SH-SY5Y (cell line): ENCODE measurements around the gene CARD16.

Experiments
- GATA2 ChIP-seq: IDR thresholded peaks from 2 replicates; pipeline ENCODE4 v1.6.1; 2011; ENCODE audit warnings: mild to moderate bottlenecking, low read depth, low read length
- GATA3 ChIP-seq: IDR thresholded peaks from 2 replicates; pipeline ENCODE4 v1.6.1; 2011; ENCODE audit warnings: low read depth, mild to moderate bottlenecking, low read length, moderate library complexity

Gene CARD16

GRCh38 chr11:105051559-105051958, 6.4 kb upstream of the CARD16 start:
- no peak for TF ChIP-seq GATA2
- no peak for TF ChIP-seq GATA3

GRCh38 chr11:105049481-105049880, 4.3 kb upstream of the CARD16 start:
- TF ChIP-seq GATA3 = no peak
- TF ChIP-seq GATA2 = no peak

- TF ChIP-seq GATA3 (no peak), GATA2 (no peak)
Observed at GRCh38 chr11:105046898-105047579, 1.9 kb upstream of the CARD16 start.

- TF ChIP-seq GATA2 (no peak), GATA3 (no peak)
Observed at GRCh38 chr11:105045676-105046296, 651 bp upstream of the CARD16 start.

GRCh38 chr11:105042178-105042577, 3.0 kb downstream of the CARD16 start:
- TF ChIP-seq GATA2 (no peak), GATA3 (no peak)

GRCh38 chr11:105040703-105041102, 4.4 kb downstream of the CARD16 start:
- TF ChIP-seq GATA2 (no peak), GATA3 (no peak)

GRCh38 chr11:105034813-105035620, 10.1 kb downstream of the CARD16 start, which contains the start of gene CASP1:
TSS of gene CASP1 (minus strand) at chr11:105035144. CDS start at chr11:105035113, 31 bp downstream.
- TF ChIP-seq GATA3 (no peak), GATA2 (no peak)

- no peak for TF ChIP-seq GATA3
- TF ChIP-seq GATA2 = no peak
Observed at GRCh38 chr11:105033781-105034180, 11.4 kb downstream of the CARD16 start.

- TF ChIP-seq GATA3 = no peak
- TF ChIP-seq GATA2 = no peak
Observed at GRCh38 chr11:105033343-105033742, 11.8 kb downstream of the CARD16 start.

GRCh38 chr11:105032495-105032894, 12.6 kb downstream of the CARD16 start:
- no peak for TF ChIP-seq GATA2
- TF ChIP-seq GATA3 = no peak

GRCh38 chr11:105027678-105028077, 17.5 kb downstream of the CARD16 start:
- TF ChIP-seq GATA3 (no peak), GATA2 (no peak)

GRCh38 chr11:105024394-105024793, 20.7 kb downstream of the CARD16 start:
- no peak for TF ChIP-seq GATA2
- TF ChIP-seq GATA3 = no peak

GRCh38 chr11:105023003-105023402, 22.1 kb downstream of the CARD16 start, which contains the start of gene CASP5:
TSS of gene CASP5 (minus strand) at chr11:105023168. CDS start at chr11:105023136, 32 bp downstream.
- no peak for TF ChIP-seq GATA2
- no peak for TF ChIP-seq GATA3

- no peak for TF ChIP-seq GATA3
- no peak for TF ChIP-seq GATA2
Observed at GRCh38 chr11:105022527-105022926, 22.6 kb downstream of the CARD16 start.

- TF ChIP-seq GATA3 (no peak), GATA2 (no peak)
Observed at GRCh38 chr11:105007463-105007862, 37.7 kb downstream of the CARD16 start.
